Stomach (tissue), 9 donors: ENCODE measurements around the gene KLF9. TPM values are rescaled to one million over a fixed set of nuclear protein-coding genes. Genes with fewer than 3 reads are reported as not detected.
"Not testable (repeated sequence)": the region's sequence is repeated elsewhere in the genome, so short reads cannot be mapped to it uniquely, and the experiment has no call there.

Experiments used
- DNase-seq, 2 donors: peaks; one replicate each; pipeline versions ENCODE4 v3.0.0 to v3.0.0-alpha.2; 2013 to 2019
- H3K27ac ChIP-seq, 5 donors: fragments of 200-600 bp in 4 of 5; sonication (generic) in 4 of 5; one replicate each; pipeline ENCODE4 v1.5.1; 2013 to 2019; ENCODE audit warnings: mild to moderate bottlenecking in 1 of 5, moderate library complexity in 1 of 5
- H3K27me3 ChIP-seq, 3 donors: fragments of 200-600 bp; sonication (generic); one replicate each; pipeline ENCODE4 v1.5.1; 2017 to 2019; ENCODE audit warnings: mixed run types in 1 of 3
- H3K36me3 ChIP-seq, 4 donors: fragments of 200-600 bp; sonication (generic); 1 replicate in 3 of 4; 2 replicates in 1 of 4; pipeline ENCODE4 v1.5.1; 2016 to 2019
- H3K4me1 ChIP-seq, 4 donors: fragments of 200-600 bp; sonication (generic); one replicate each; pipeline ENCODE4 v1.5.1; 2016 to 2019
- H3K4me3 ChIP-seq, 4 donors: fragments of 200-600 bp; sonication (generic) in 3 of 4; one replicate each; pipeline ENCODE4 v1.5.1; 2016 to 2019; ENCODE audit warnings: mild to moderate bottlenecking in 1 of 4
- H3K9me3 ChIP-seq, 4 donors: fragments of 200-600 bp; sonication (generic); one replicate each; pipeline ENCODE4 v1.5.1; 2016 to 2019
- EP300 ChIP-seq: sonication (generic); formaldehyde crosslinking; IDR thresholded peaks from one replicate; pipeline ENCODE4 v1.6.1; 2017; ENCODE audit warnings: antibody characterized with exemption
- POLR2A ChIP-seq, 4 donors: fragments of 450-650 bp; IDR thresholded peaks; one replicate each; pipeline ENCODE4 v1.6.1; 2016; ENCODE audit warnings: antibody characterized with exemption in 4 of 4, control low read depth in 2 of 4, mild to moderate bottlenecking in 1 of 4, moderate library complexity in 1 of 4
- POLR2AphosphoS5 ChIP-seq, 3 donors: sonication (generic); formaldehyde crosslinking; IDR thresholded peaks; one replicate each; pipeline ENCODE4 v1.6.1; 2016; ENCODE audit warnings: antibody characterized with exemption in 3 of 3
- WGBS, 5 donors: extraction: QIAGEN DNeasy Blood & Tissue Kit in 3 of 5; methylation state at CpG; one replicate each; pipeline versions ENCODE4 v1.1.5 to v1.1.7; 2013 to 2018; 5-methylcytosine and 5-hydroxymethylcytosine counted together
- intact Hi-C: fragments of 100-400 bp; cut with DNase I; formaldehyde crosslinking; loops from one replicate; pipeline ENCODE4 v1.15.1; 2023; ENCODE audit warnings: low total_unique reads
- polyA plus RNA-seq, 3 donors: library from polyadenylated mRNA; stranded (reverse); fragments of 200-250 nt; gene quantifications; one replicate each; pipeline ENCODE4 v1.2.3, GENCODE V29; 2013
- total RNA-seq, 5 donors: library from RNA; depleted of rRNA; stranded (reverse); fragments of >200 nt; gene quantifications; one replicate each; pipeline versions ENCODE4 v1.1.0 to v1.2.3, GENCODE V29; 2014 to 2016
- TF ChIP-seq, protein P1 (sequence below), 7 experiments: fragments of 450-650 bp in 4 of 7; fragments of 200-600 bp in 3 of 7; sonication (generic) in 3 of 7; IDR thresholded peaks; one replicate each; pipeline ENCODE4 v1.5.1; 2016 to 2019; ENCODE audit warnings: antibody characterized with exemption in 7 of 7, control low read depth in 2 of 7, mild to moderate bottlenecking in 1 of 7
- donor health status: healthy with polysubstance abuse.
- donor health status: Bipolar disorder and iron deficiency.
- donor health status: healthy.

Gene KLF9
- total and polyA plus RNA-seq, 8 donors = 27.9 to 174 (median 55.8) TPM

DNA sequence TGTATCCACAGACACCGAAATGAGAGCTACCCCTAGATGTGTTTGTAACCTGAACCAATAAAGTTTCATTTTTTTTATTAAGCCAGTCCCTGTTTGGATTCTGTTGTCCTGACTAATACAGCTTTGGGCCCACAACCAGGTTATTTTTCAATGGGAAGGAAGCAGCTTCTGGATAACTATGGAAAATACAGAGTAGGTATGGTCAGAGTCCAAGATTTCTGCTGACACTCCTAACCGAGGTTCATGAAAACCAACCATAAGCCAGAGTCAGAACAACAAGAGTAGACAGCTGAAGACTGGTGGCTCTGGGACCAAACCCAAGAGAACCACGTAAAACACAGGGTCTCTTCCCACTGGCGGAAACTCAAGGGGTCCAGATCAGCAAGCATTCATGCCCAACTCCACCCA, 10.8 kb downstream of the KLF9 start:
- H3K27me3 ChIP-seq = no peaks in the 10 kb centered on the region
- peak overlapping the region; percentile 59 to 80 (median 76) for H3K27ac ChIP-seq
- DNase-seq = no peak
- TF ChIP-seq POLR2A (IDR thresholded peaks at IDR 0.05) = no peak
- peak in 1 of 3 donors; percentile 21 for TF ChIP-seq POLR2AphosphoS5 (IDR thresholded peaks at IDR 0.05)
- peaks cover 84 to 100% (median 96%) of the 10 kb centered on the region in 4 donors for H3K4me1 ChIP-seq
- intact Hi-C loops = loop anchor here (5.0 kb wide), 1 partner anchor 51 kb away; no protein-coding TSS in a partner anchor
- no peaks in the 10 kb centered on the region for H3K9me3 ChIP-seq
- peak overlapping the region in 1 of 4 donors; percentile 4 for H3K4me3 ChIP-seq
- 56 to 63% (median 60%) methylated on average over 4 of the region's 4 CpGs for WGBS, 5 donors
- H3K36me3 ChIP-seq = peaks cover 0 to 13% (median 9%) of the 10 kb centered on the region in 4 donors

DNA sequence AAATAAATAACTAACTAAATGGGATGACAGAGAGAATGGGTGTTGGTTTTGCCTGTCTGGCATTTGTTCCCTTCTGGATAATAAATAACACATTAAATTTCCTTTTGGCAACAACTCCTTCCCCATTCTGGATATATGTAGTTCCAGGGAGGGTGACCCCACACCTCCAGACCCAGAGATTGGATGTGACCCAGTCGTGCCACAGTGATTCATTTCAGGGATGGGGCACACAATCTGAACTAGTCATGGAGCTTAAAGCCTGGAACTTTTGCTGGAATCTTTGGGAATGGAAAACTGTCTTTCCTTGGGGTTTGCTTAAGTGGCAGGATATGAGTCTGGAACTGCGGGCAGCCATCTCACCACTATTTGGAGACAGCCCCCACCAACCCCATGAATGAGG, 11.3 kb downstream of the KLF9 start:
- Histone ChIP-seq H3K27ac (peak overlapping the region; percentile 39 to 80 (median 76)), H3K4me1 (peaks cover 84 to 100% (median 97%) of the 10 kb centered on the region in 4 donors), H3K9me3 (no peaks in the 10 kb centered on the region), H3K36me3 (peaks cover 0 to 8% (median 6%) of the 10 kb centered on the region in 4 donors), H3K4me3 (peak overlapping the region in 1 of 4 donors; percentile 4), H3K27me3 (no peaks in the 10 kb centered on the region)
- intact Hi-C loops = loop anchor here (5.0 kb wide), 1 partner anchor 51 kb away; no protein-coding TSS in a partner anchor
- WGBS, 5 donors = 46 to 73% (median 60%) methylated on average over 2 of the region's 2 CpGs
- TF ChIP-seq EP300 (no peak), POLR2AphosphoS5 (IDR thresholded peaks at IDR 0.05) (peak in 1 of 3 donors; percentile 8), POLR2A (IDR thresholded peaks at IDR 0.05) (no peak)
- TF ChIP-seq, protein P1, sequence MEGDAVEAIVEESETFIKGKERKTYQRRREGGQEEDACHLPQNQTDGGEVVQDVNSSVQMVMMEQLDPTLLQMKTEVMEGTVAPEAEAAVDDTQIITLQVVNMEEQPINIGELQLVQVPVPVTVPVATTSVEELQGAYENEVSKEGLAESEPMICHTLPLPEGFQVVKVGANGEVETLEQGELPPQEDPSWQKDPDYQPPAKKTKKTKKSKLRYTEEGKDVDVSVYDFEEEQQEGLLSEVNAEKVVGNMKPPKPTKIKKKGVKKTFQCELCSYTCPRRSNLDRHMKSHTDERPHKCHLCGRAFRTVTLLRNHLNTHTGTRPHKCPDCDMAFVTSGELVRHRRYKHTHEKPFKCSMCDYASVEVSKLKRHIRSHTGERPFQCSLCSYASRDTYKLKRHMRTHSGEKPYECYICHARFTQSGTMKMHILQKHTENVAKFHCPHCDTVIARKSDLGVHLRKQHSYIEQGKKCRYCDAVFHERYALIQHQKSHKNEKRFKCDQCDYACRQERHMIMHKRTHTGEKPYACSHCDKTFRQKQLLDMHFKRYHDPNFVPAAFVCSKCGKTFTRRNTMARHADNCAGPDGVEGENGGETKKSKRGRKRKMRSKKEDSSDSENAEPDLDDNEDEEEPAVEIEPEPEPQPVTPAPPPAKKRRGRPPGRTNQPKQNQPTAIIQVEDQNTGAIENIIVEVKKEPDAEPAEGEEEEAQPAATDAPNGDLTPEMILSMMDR (IDR thresholded peaks at IDR 0.05) = no peak
- no peak for DNase-seq

DNA sequence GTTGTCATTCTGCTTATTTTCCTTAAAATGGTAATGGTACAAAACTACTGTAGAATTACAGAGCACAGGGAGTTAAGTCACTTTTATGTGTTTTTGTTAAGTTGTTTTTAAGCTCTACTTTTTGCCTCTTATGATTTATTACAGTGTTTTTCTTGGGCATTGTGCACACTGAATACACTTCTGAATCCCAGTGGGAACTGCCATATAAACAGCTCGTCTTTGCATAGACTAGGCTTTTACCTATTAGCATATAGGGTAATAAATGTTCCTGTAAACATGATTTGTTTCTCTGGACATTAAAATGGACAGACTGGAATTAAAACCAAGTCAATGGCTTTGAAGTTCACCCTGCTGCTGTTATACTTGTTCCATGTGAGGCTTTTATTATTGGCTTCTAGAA, 12.2 kb downstream of the KLF9 start:
- Histone ChIP-seq H3K4me3 (no peak overlapping the region), H3K9me3 (no peaks in the 10 kb centered on the region), H3K4me1 (peaks cover 84 to 100% (median 97%) of the 10 kb centered on the region in 4 donors), H3K27ac (peak overlapping the region in 4 of 5 donors; percentile 64 to 80 (median 76)), H3K27me3 (no peaks in the 10 kb centered on the region), H3K36me3 (no peaks in the 10 kb centered on the region)
- TF ChIP-seq, protein P1 (IDR thresholded peaks at IDR 0.05) = no peak
- WGBS, 5 donors = 54 to 76% (median 71%) methylated on average over 1 of the region's 1 CpG
- intact Hi-C loops = loop anchor here (5.0 kb wide), 1 partner anchor 50 kb away; no protein-coding TSS in a partner anchor
- DNase-seq = no peak

DNA sequence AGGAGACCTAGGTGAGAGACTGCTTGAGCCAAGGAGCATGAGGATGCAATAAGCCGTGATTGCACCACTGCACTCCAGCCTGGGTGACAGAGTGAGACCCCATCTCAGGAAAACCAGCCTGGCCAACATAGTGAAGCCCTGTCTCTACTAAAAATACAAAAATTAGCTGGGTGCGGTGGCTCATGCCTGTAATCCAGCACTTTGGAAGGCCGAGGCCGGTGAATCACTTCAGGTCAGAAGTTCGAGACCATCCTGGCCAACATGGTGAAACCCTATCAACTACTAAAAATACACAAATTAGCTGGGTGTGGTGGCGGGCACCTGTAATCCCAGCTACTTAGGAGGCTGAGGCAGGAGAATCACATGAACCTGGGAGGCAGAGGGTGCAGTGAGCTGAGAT, 13.2 kb downstream of the KLF9 start:
- not testable (repeated sequence) for H3K36me3 ChIP-seq, H3K9me3 ChIP-seq, H3K4me3 ChIP-seq, H3K27me3 ChIP-seq, DNase-seq
- 94 to 97% (median 95%) methylated on average over 6 of the region's 6 CpGs for WGBS, 5 donors
- intact Hi-C loops = loop anchor here (5.0 kb wide), 1 partner anchor 49 kb away; no protein-coding TSS in a partner anchor
- peak overlapping the region in 1 of 5 donors; percentile 80 for H3K27ac ChIP-seq
- H3K4me1 ChIP-seq = peaks cover 83 to 98% (median 93%) of the 10 kb centered on the region in 4 donors

DNA sequence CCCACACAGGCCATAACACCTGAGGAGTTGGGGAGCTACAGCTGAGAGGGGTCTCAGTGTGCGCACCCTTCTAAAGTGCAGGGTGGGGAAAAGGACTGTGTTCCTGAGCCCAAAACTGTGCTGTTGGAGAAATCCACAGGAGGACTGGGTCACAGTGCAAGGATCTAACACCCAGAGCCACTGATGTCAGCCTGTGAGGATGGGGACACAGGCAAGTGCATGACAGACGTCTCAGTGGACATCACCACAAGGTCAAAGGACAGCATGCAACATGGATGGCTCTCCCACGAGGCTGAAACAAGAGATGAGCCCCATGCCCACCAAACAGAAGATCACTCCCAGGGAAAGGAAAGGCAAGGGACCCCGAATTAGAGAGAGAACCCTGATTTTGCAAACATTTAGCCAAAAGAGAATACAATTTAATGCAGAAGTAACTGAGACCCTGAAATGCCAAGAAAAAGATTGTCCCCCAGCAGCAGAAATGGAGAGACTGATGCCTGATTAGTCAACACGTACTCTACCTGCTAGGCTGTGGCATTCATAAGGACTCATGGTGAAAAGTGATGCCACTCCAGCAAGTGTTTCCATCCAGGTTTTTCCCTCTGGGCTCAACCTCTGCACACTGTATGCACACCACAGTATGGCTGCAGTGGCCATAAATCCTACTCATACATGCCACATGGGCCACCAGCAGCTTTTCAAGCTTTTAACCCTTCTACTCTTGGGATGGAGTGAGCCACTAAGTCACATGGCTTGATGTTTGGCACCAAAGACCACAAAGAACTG, 14.2 kb downstream of the KLF9 start:
- intact Hi-C loops = loop anchor here (5.0 kb wide), 1 partner anchor 48 kb away; no protein-coding TSS in a partner anchor
- H3K27me3 ChIP-seq = no peaks in the 10 kb centered on the region
- H3K27ac ChIP-seq = peak overlapping the region in 4 of 5 donors; percentile 19 to 80 (median 40)
- DNase-seq = no peak
- H3K36me3 ChIP-seq = no peaks in the 10 kb centered on the region
- H3K4me1 ChIP-seq = peaks cover 83 to 98% (median 93%) of the 10 kb centered on the region in 4 donors
- no peak for TF ChIP-seq POLR2A (IDR thresholded peaks at IDR 0.05)
- TF ChIP-seq EP300 = no peak
- TF ChIP-seq POLR2AphosphoS5 (IDR thresholded peaks at IDR 0.05) = no peak
- TF ChIP-seq, protein P1 (IDR thresholded peaks at IDR 0.05) = no peak
- 74 to 86% (median 77%) methylated on average over 5 of the region's 5 CpGs for WGBS, 5 donors
- H3K4me3 ChIP-seq = no peak overlapping the region
- no peaks in the 10 kb centered on the region for H3K9me3 ChIP-seq
